Measurements from ENCODE around the gene MEGF8. TPM values are rescaled to one million over a fixed set of nuclear protein-coding genes. Genes with fewer than 3 reads are reported as not detected.
"Not testable (repeated sequence)": the region's sequence is repeated elsewhere in the genome, so short reads cannot be mapped to it uniquely, and the experiment has no call there.

The MEGF8 gene
- total RNA-seq, 1 experiment from 2014 or later = 7.8 TPM

GRCh38 chr19:42327381-42327780, 1.9 kb downstream of the MEGF8 start:
- DNase-seq (ENCODE audit: extremely low read depth, low read depth) = no peak

- no peak for DNase-seq (ENCODE audit: extremely low read depth, low read depth)
Measured at GRCh38 chr19:42328106-42328505, 2.7 kb downstream of the MEGF8 start.

- DNase-seq (ENCODE audit: extremely low read depth, low read depth) = no peak
Measured at GRCh38 chr19:42328854-42329253, 3.4 kb downstream of the MEGF8 start.

- DNase-seq (ENCODE audit: extremely low read depth, low read depth) = no peak
Measured at GRCh38 chr19:42330241-42330711, 4.8 kb downstream of the MEGF8 start.

- DNase-seq (ENCODE audit: extremely low read depth, low read depth) = not testable (repeated sequence)
Measured at GRCh38 chr19:42331333-42331732, 5.9 kb downstream of the MEGF8 start.

- no peak for DNase-seq (ENCODE audit: extremely low read depth, low read depth)
Measured at GRCh38 chr19:42332059-42332458, 6.6 kb downstream of the MEGF8 start.

GRCh38 chr19:42333018-42333417, 7.6 kb downstream of the MEGF8 start:
- DNase-seq (ENCODE audit: extremely low read depth, low read depth) = no peak

- DNase-seq (ENCODE audit: extremely low read depth, low read depth) = no peak
Measured at GRCh38 chr19:42333975-42334696, 8.7 kb downstream of the MEGF8 start.

- no peak for DNase-seq (ENCODE audit: extremely low read depth, low read depth)
Measured at GRCh38 chr19:42334697-42335373, 9.4 kb downstream of the MEGF8 start.

GRCh38 chr19:42335374-42335936, 10.0 kb downstream of the MEGF8 start:
- no peak for DNase-seq (ENCODE audit: extremely low read depth, low read depth)

- DNase-seq (ENCODE audit: extremely low read depth, low read depth) = no peak
Measured at GRCh38 chr19:42335971-42336370, 10.5 kb downstream of the MEGF8 start.

- not testable (repeated sequence) for DNase-seq (ENCODE audit: extremely low read depth, low read depth)
Measured at GRCh38 chr19:42339126-42339860, 13.9 kb downstream of the MEGF8 start.

GRCh38 chr19:42339922-42340321, 14.5 kb downstream of the MEGF8 start:
- not testable (repeated sequence) for DNase-seq (ENCODE audit: extremely low read depth, low read depth)

GRCh38 chr19:42343344-42344110, 18.1 kb downstream of the MEGF8 start:
- DNase-seq (ENCODE audit: extremely low read depth, low read depth) = no peak

GRCh38 chr19:42344336-42344893, 19.0 kb downstream of the MEGF8 start:
- DNase-seq (ENCODE audit: extremely low read depth, low read depth) = no peak

- DNase-seq (ENCODE audit: extremely low read depth, low read depth) = no peak
Measured at GRCh38 chr19:42345191-42345812, 19.9 kb downstream of the MEGF8 start.

- DNase-seq (ENCODE audit: extremely low read depth, low read depth) = no peak
Measured at GRCh38 chr19:42348211-42348610, 22.8 kb downstream of the MEGF8 start.

GRCh38 chr19:42349378-42350107, 24.1 kb downstream of the MEGF8 start:
- DNase-seq (ENCODE audit: extremely low read depth, low read depth) = no peak

- no peak for DNase-seq (ENCODE audit: extremely low read depth, low read depth)
Measured at GRCh38 chr19:42350417-42350816, 25.0 kb downstream of the MEGF8 start.

Measured in NCI-H460 (cell line).